ENCODE results near the gene CIB2. TPM values are rescaled to one million over a fixed set of nuclear protein-coding genes. Genes with fewer than 3 reads are reported as not detected.
A peak's percentile ranks its signal among the peaks of the same experiment; 100 is the strongest.

CIB2 gene
- total RNA-seq, 2 donors from 2014 or later: 40.6 to 41.7 TPM

DNA sequence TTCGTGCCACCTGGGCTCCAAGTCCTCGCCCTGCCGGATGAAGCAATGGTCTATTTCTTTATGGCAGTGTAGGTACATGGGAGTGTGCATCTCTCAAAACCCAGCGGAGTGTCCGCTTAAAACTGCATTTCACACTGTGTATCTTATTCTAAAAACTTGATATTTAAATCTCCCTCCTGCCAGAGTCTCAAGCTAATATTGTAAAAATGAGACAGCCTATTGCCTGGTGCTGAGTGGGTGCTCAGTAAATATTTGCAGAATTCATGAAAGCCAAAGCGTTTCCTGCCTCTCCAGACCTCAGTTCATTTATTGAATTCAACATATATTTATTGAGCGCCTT is 53.4 kb downstream of the CIB2 start:
- Mint-ChIP-seq H3K4me1 (peaks cover 8% of the 10 kb centered on the region), H3K27me3 (ENCODE audit: insufficient read depth) (no peaks in the 10 kb centered on the region), H3K36me3 (ENCODE audit: low read depth) (no peaks in the 10 kb centered on the region), H3K27ac (no peak overlapping the region), H3K4me3 (peak overlapping the region; percentile 80), H3K9me3 (no peaks in the 10 kb centered on the region)
- Histone ChIP-seq H3K27ac (ENCODE audit: low read depth, low read length) (no peak overlapping the region), H3K27me3 (ENCODE audit: control insufficient read depth, insufficient read depth, low read length, poor library complexity, severe bottlenecking) (peaks cover 4% of the 10 kb centered on the region), H3K4me1 (ENCODE audit: control insufficient read depth, insufficient read depth, low read length) (no peaks in the 10 kb centered on the region), H3K36me3 (ENCODE audit: control insufficient read depth, insufficient read depth, low read length) (no peaks in the 10 kb centered on the region), H3K9ac (ENCODE audit: extremely low read depth, low read length, poor library complexity, severe bottlenecking) (no peak overlapping the region), H3K9me3 (ENCODE audit: control insufficient read depth, low read length) (no peaks in the 10 kb centered on the region), H3K4me3 (ENCODE audit: low read length) (peak overlapping the region; percentile 65)
- 35 to 39% methylated on average over 2 to 7 of the region's 7 CpGs for WGBS, 2 experiments (ENCODE audit: insufficient coverage in 1 of 2, insufficient read length in 1 of 2)
- TF ChIP-seq, protein P1, sequence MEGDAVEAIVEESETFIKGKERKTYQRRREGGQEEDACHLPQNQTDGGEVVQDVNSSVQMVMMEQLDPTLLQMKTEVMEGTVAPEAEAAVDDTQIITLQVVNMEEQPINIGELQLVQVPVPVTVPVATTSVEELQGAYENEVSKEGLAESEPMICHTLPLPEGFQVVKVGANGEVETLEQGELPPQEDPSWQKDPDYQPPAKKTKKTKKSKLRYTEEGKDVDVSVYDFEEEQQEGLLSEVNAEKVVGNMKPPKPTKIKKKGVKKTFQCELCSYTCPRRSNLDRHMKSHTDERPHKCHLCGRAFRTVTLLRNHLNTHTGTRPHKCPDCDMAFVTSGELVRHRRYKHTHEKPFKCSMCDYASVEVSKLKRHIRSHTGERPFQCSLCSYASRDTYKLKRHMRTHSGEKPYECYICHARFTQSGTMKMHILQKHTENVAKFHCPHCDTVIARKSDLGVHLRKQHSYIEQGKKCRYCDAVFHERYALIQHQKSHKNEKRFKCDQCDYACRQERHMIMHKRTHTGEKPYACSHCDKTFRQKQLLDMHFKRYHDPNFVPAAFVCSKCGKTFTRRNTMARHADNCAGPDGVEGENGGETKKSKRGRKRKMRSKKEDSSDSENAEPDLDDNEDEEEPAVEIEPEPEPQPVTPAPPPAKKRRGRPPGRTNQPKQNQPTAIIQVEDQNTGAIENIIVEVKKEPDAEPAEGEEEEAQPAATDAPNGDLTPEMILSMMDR (conservative IDR thresholded peaks at IDR 0.05): no peak
- no peak for DNase-seq

- peak within 1 kb of the TSS; percentile 83 for H3K4me3 ChIP-seq (ENCODE audit: low read length)
- H3K9me3 ChIP-seq (ENCODE audit: control insufficient read depth, low read length): no peaks in the 10 kb centered on the region
- H3K27ac ChIP-seq (ENCODE audit: low read depth, low read length): no peak within 1 kb of the TSS
- H3K36me3 Mint-ChIP-seq (ENCODE audit: low read depth): no peaks in the 10 kb centered on the region
- H3K27me3 Mint-ChIP-seq (ENCODE audit: insufficient read depth): no peaks in the 10 kb centered on the region
- H3K9ac ChIP-seq (ENCODE audit: extremely low read depth, low read length, poor library complexity, severe bottlenecking): peak within 1 kb of the TSS; percentile 15
- H3K27ac Mint-ChIP-seq: peak within 1 kb of the TSS; percentile 74
- 1 to 9% methylated on average over 12 to 103 of the region's 104 CpGs for WGBS, 2 experiments (ENCODE audit: insufficient coverage in 1 of 2, insufficient read length in 1 of 2)
- H3K9me3 Mint-ChIP-seq: no peaks in the 10 kb centered on the region
- H3K27me3 ChIP-seq (ENCODE audit: control insufficient read depth, insufficient read depth, low read length, poor library complexity, severe bottlenecking): peaks cover 7% of the 10 kb centered on the region
- TF ChIP-seq, protein P1 (conservative IDR thresholded peaks at IDR 0.05): no peak
- peaks cover 8% of the 10 kb centered on the region for H3K4me1 Mint-ChIP-seq
- H3K4me1 ChIP-seq (ENCODE audit: control insufficient read depth, insufficient read depth, low read length): no peaks in the 10 kb centered on the region
- peak within 1 kb of the TSS; percentile 80 for H3K4me3 Mint-ChIP-seq
- peak; percentile 85 for DNase-seq
- H3K36me3 ChIP-seq (ENCODE audit: control insufficient read depth, insufficient read depth, low read length): no peaks in the 10 kb centered on the region
Measured at GRCh38 chr15:78077053-78077870, 54.0 kb downstream of the CIB2 start, which contains the start of gene TBC1D2B. TBC1D2B (minus strand) TSS chr15:78077711; CDS start chr15:78077652, 59 bp downstream.

GRCh38 chr15:78076231-78077052 is 54.8 kb downstream of the CIB2 start:
- 73 to 97% methylated on average over 6 to 17 of the region's 17 CpGs for WGBS, 2 experiments (ENCODE audit: insufficient coverage in 1 of 2, insufficient read length in 1 of 2)
- no peak for DNase-seq
- Mint-ChIP-seq H3K9me3 (no peaks in the 10 kb centered on the region), H3K36me3 (ENCODE audit: low read depth) (no peaks in the 10 kb centered on the region), H3K4me1 (peaks cover 11% of the 10 kb centered on the region), H3K4me3 (peak overlapping the region; percentile 80), H3K27me3 (ENCODE audit: insufficient read depth) (no peaks in the 10 kb centered on the region), H3K27ac (peak overlapping the region; percentile 74)
- peaks cover 7% of the 10 kb centered on the region for H3K27me3 ChIP-seq (ENCODE audit: control insufficient read depth, insufficient read depth, low read length, poor library complexity, severe bottlenecking)
- H3K9me3 ChIP-seq (ENCODE audit: control insufficient read depth, low read length): no peaks in the 10 kb centered on the region
- H3K4me3 ChIP-seq (ENCODE audit: low read length): peak overlapping the region; percentile 83
- no peaks in the 10 kb centered on the region for H3K4me1 ChIP-seq (ENCODE audit: control insufficient read depth, insufficient read depth, low read length)
- TF ChIP-seq, protein P1 (conservative IDR thresholded peaks at IDR 0.05): peak; percentile 49
- no peaks in the 10 kb centered on the region for H3K36me3 ChIP-seq (ENCODE audit: control insufficient read depth, insufficient read depth, low read length)
- no peak overlapping the region for H3K27ac ChIP-seq (ENCODE audit: low read depth, low read length)
- H3K9ac ChIP-seq (ENCODE audit: extremely low read depth, low read length, poor library complexity, severe bottlenecking): peak overlapping the region; percentile 15

Measured in endodermal cell (in vitro differentiated cells).